Skeletal muscle tissue (tissue), 4 donors: Measurements from ENCODE around the gene NDUFS6. TPM values are rescaled to one million over a fixed set of nuclear protein-coding genes. Genes with fewer than 3 reads are reported as not detected.
"Not testable (repeated sequence)": the region's sequence is repeated elsewhere in the genome, so short reads cannot be mapped to it uniquely, and the experiment has no call there.

Experiments
- H3K27ac ChIP-seq: one replicate; pipeline ENCODE4 v1.7.0; 2013; ENCODE audit warnings: mild to moderate bottlenecking, low read depth, low read length, inconsistent platforms
- H3K27me3 ChIP-seq, 3 donors: one replicate each; pipeline ENCODE4 v1.7.0; 2013; ENCODE audit warnings: low read length in 3 of 3; ENCODE audit not compliant: control insufficient read depth in 3 of 3, insufficient read depth in 3 of 3
- H3K36me3 ChIP-seq, 3 donors: one replicate each; pipeline ENCODE4 v1.7.0; 2013; ENCODE audit warnings: low read length in 3 of 3; ENCODE audit not compliant: control insufficient read depth in 3 of 3, insufficient read depth in 3 of 3
- H3K4me1 ChIP-seq, 3 donors: one replicate each; pipeline ENCODE4 v1.7.0; 2013; ENCODE audit warnings: low read length in 3 of 3, mild to moderate bottlenecking in 3 of 3; ENCODE audit not compliant: control insufficient read depth in 3 of 3, insufficient read depth in 3 of 3
- H3K4me3 ChIP-seq, 3 donors: one replicate each; pipeline ENCODE4 v1.7.0; 2013; ENCODE audit warnings: low read length in 3 of 3
- H3K9ac ChIP-seq, 3 donors: one replicate each; pipeline ENCODE4 v1.7.0; 2013; ENCODE audit warnings: low read length in 3 of 3, mild to moderate bottlenecking in 3 of 3, moderate library complexity in 2 of 3, low read depth in 1 of 3
- H3K9me3 ChIP-seq, 3 donors: one replicate each; pipeline ENCODE4 v1.7.0; 2013; ENCODE audit warnings: low read length in 3 of 3; ENCODE audit not compliant: control insufficient read depth in 3 of 3
- total RNA-seq: library from RNA; depleted of rRNA; stranded (reverse); fragments of >200 nt; gene quantifications from one replicate; pipeline ENCODE4 v1.2.3, GENCODE V29; 2014
- donor health status: Osteomylitis.

The NDUFS6 gene
- total RNA-seq, 1 donor from 2014 or later, result 37.1 TPM

DNA sequence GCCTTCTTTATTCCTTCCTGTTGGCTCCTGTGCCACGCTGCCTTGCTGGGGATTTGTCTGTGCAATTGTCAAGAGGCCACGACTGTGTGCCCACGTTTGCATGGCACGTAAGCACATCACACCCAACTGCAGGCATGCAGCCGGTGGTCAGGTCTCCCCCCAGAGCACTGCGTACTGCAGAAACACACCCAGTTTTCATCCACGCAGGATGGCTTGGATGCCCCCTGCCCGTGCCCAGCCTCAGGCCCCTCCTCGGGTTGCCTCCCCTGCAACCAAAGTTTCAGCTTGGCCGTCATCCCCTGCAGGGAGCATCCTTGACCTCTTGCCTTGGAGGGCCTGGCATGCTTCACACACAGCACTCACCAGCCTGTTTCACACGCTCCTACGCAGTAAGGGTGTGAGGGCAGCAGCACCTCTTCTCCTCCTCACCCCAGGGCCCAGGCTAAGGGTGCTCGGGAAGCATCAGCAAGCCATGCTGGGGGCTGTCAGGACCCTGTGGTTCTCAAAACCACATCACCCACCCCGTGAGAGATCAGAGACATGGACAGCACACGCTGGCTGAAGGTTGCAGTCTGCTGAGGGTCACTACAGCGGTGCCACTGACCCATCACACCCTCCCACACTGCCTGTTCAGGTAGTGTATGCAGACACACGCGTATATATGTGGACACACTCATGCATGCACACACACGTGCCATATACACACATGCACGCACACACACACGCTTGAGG, 4.7 kb upstream of the NDUFS6 start:
- Histone ChIP-seq H3K9ac (no peak overlapping the region), H3K27ac (no peak overlapping the region), H3K27me3 (peaks cover 0 to 3% (median 0%) of the 10 kb centered on the region in 3 donors), H3K36me3 (peaks cover 17 to 24% (median 23%) of the 10 kb centered on the region in 3 donors), H3K9me3 (no peaks in the 10 kb centered on the region), H3K4me1 (peaks cover 28 to 37% (median 36%) of the 10 kb centered on the region in 3 donors), H3K4me3 (no peak overlapping the region)

GRCh38 chr5:1797103-1797800, 4.0 kb upstream of the NDUFS6 start:
- peaks cover 17 to 24% (median 23%) of the 10 kb centered on the region in 3 donors for H3K36me3 ChIP-seq
- H3K27me3 ChIP-seq, result peaks cover 0 to 3% (median 0%) of the 10 kb centered on the region in 3 donors
- peak overlapping the region in 1 of 3 donors; percentile 30 for H3K9ac ChIP-seq

DNA sequence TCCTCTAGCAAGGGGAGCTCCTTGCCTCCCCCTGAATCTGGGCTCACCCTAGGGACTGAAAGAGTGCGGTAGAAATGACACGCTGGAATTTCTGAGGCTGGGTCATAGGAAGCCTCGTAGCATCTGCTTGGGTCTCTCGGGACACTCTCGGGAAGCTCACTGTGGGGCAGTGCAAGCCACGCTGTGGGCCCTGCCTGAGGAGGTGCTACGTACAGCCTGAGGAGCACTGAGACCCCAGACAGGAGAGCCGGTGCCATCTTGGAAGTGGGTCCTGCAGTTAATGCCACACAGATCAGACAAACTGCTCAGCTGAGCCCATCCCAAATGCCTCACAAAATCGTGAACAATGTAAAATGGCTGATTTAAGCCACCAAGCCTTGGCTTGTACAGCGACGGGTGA, 3.4 kb upstream of the NDUFS6 start:
- Histone ChIP-seq H3K36me3 (peaks cover 20 to 27% (median 24%) of the 10 kb centered on the region in 3 donors), H3K4me3 (no peak overlapping the region), H3K4me1 (peaks cover 30 to 46% (median 42%) of the 10 kb centered on the region in 3 donors), H3K27ac (no peak overlapping the region), H3K9me3 (no peaks in the 10 kb centered on the region), H3K27me3 (peaks cover 0 to 3% (median 0%) of the 10 kb centered on the region in 3 donors), H3K9ac (peak overlapping the region in 1 of 3 donors; percentile 3)

More at GRCh38 chr5:1797103-1797800, 4.0 kb upstream of the NDUFS6 start:
- no peak overlapping the region for H3K27ac ChIP-seq
- H3K4me3 ChIP-seq, result no peak overlapping the region
- H3K9me3 ChIP-seq, result no peaks in the 10 kb centered on the region
- peaks cover 32 to 44% (median 39%) of the 10 kb centered on the region in 3 donors for H3K4me1 ChIP-seq

DNA sequence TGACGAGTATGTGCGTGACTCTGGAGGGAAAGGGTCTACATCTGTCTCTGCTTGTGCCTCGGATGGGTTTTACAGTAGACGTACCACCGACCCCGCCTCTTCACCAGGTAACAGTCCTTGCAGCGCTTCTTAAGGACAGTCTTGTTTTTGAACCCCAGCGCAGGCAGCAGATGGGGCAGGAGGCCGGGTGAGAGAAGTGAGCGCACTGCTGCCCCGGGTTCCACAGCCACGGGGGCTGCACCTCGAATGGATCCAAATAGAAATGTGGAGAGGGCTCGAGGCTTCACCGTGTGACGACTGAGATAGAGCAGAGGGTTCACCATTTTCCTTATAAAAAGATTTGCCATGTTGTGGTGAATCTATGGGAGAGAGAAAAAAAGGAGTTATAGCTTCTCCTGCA, 2.6 kb upstream of the NDUFS6 start:
- H3K9me3 ChIP-seq, H3K27ac ChIP-seq, H3K27me3 ChIP-seq: not testable (repeated sequence)
- peaks cover 28 to 50% (median 46%) of the 10 kb centered on the region in 3 donors for H3K4me1 ChIP-seq
- peak overlapping the region; percentile 81 to 96 (median 88) for H3K9ac ChIP-seq
- H3K4me3 ChIP-seq, result peak overlapping the region; percentile 85 to 96 (median 88)
- H3K36me3 ChIP-seq, result peaks cover 28 to 33% (median 32%) of the 10 kb centered on the region in 3 donors

- Histone ChIP-seq H3K36me3 (peaks cover 33 to 39% (median 37%) of the 10 kb centered on the region in 3 donors), H3K27ac (peak overlapping the region; percentile 61), H3K27me3 (no peaks in the 10 kb centered on the region), H3K4me3 (peak overlapping the region; percentile 85 to 96 (median 88)), H3K9ac (peak overlapping the region; percentile 81 to 96 (median 88)), H3K9me3 (no peaks in the 10 kb centered on the region), H3K4me1 (peaks cover 29 to 54% (median 44%) of the 10 kb centered on the region in 3 donors)
These were observed 2.1 kb upstream of the NDUFS6 start for GRCh38 chr5:1799110-1799601.

DNA sequence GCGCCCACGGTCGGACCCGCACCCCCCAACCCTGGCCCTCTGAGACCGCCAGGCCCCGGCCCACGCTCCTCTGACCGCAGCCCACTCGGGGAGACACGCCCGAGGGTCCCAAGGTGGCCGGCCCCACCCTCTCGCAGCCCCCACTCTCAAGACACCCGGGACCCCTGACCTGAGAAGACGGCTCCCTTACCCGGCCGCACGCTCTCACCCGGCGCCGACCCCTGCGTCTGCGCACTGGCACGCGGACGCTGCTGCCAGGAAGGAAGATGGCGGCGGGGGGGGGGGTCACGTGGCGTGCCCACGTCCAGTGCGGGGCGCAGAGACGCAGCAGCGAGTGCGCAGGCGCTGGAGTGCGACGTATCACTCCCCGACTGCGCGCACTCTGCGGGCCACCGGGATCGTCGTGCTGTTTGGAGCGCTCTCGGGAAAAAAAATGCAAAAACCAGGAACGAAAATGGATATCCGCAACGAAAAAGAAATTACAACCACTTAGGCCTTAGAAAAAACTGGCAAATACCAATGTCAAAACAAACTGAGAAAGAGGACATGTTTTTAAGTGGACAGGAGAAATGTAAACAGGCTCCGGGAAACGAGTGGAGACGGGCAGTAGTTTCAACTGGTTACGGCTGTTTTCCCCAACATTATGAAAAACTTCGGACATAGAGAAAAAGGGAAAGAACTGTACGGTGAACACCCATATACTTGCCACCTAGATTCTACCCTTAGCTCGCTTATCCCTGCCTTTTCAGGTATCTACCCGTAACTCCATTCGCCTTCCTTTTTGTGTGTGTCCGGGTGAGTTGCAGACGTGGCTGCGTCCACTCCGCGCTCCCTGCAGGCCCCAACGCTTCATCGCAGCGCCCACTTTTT, 1.4 kb upstream of the NDUFS6 start, which contains the start of gene MRPL36:
Gene MRPL36 (minus strand): TSS at position 236 of the 870 bp plus-strand sequence. CDS start 902 bp downstream, outside the sequence.
- Histone ChIP-seq H3K36me3 (peaks cover 40 to 43% (median 41%) of the 10 kb centered on the region in 3 donors), H3K27ac (peak within 1 kb of the TSS; percentile 61), H3K4me3 (peak within 1 kb of the TSS; percentile 85 to 96 (median 95)), H3K9me3 (no peaks in the 10 kb centered on the region), H3K27me3 (no peaks in the 10 kb centered on the region), H3K9ac (peak within 1 kb of the TSS; percentile 88 to 96 (median 93)), H3K4me1 (peaks cover 30 to 54% (median 38%) of the 10 kb centered on the region in 3 donors)

DNA sequence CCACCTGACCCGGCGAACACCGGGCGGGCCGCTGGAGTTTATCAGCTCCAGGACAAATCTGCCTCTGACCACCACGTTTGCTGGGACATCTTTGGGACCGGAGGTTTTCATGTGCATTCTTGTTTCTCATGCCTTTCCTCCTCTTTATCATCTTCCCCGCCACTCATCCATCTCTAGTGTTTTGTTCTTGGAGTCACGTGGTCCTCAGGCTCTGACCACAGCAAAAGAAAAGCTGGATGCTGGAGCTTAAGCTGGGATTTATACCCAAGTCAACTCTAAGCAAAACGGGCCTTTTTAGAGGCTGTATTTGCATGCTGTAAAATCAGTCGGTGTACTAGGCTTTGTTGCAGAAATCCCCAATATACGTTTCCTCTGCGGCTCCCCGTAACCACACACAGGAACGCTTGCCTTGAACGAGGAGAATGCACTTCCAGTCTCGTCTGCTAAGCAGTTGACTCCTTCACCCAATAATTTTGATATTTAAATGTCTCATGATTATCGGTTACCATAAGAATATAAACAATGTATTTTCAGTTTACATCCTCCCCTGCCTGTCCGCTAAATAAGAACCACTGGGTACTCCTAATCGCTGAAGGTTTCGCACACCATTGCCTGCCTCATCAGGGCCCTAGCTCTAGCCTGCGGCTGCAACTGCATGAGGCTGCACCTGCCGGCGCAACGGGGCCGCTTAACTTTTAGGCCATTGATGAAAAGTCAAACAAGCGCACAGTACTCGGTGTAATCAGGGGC, 560 bp upstream of the NDUFS6 start:
- Histone ChIP-seq H3K36me3 (peaks cover 44 to 50% (median 46%) of the 10 kb centered on the region in 3 donors), H3K4me3 (peak overlapping the region; percentile 85 to 96 (median 95)), H3K4me1 (peaks cover 30 to 53% (median 36%) of the 10 kb centered on the region in 3 donors), H3K9me3 (no peaks in the 10 kb centered on the region), H3K27me3 (no peaks in the 10 kb centered on the region), H3K27ac (peak overlapping the region; percentile 61), H3K9ac (peak overlapping the region; percentile 79 to 96 (median 93))

- Histone ChIP-seq H3K4me1 (peaks cover 30 to 53% (median 36%) of the 10 kb centered on the region in 3 donors), H3K4me3 (peak overlapping the region; percentile 85 to 96 (median 95)), H3K27me3 (no peaks in the 10 kb centered on the region), H3K9me3 (no peaks in the 10 kb centered on the region), H3K9ac (peak overlapping the region; percentile 79 to 96 (median 93)), H3K36me3 (peaks cover 48 to 55% (median 52%) of the 10 kb centered on the region in 3 donors), H3K27ac (peak overlapping the region; percentile 61)
These were observed 724 bp downstream of the NDUFS6 start for GRCh38 chr5:1801967-1802295.

- H3K4me3 ChIP-seq, result no peak overlapping the region
- H3K9me3 ChIP-seq, result no peaks in the 10 kb centered on the region
- peaks cover 23 to 45% (median 26%) of the 10 kb centered on the region in 3 donors for H3K4me1 ChIP-seq
- H3K9ac ChIP-seq, result no peak overlapping the region
- no peaks in the 10 kb centered on the region for H3K27me3 ChIP-seq
- H3K27ac ChIP-seq, result no peak overlapping the region
- peaks cover 46 to 55% (median 51%) of the 10 kb centered on the region in 3 donors for H3K36me3 ChIP-seq
These were observed 2.0 kb downstream of the NDUFS6 start for GRCh38 chr5:1803192-1803591.
